SK-N-SH (cell line): Measurements from ENCODE around the gene CAPN9. TPM values are rescaled to one million over a fixed set of nuclear protein-coding genes. Genes with fewer than 3 reads are reported as not detected.
A peak's percentile ranks its signal among the peaks of the same experiment; 100 is the strongest.

Experiments
- CTCF ChIA-PET: fragments of 300-600, 350-600 bp; formaldehyde crosslinking; extraction: SDS; loops from one replicate; lab custom pipeline; 2021; lab: Yijun Ruan, JAX
- POLR2A ChIA-PET: fragments of 350-600 bp; sonication (Branson Sonifier 250); formaldehyde crosslinking; extraction: SDS; loops from one replicate; lab custom pipeline; 2020; ENCODE audit warnings: antibody characterized with exemption, inconsistent platforms; lab: Yijun Ruan, JAX
- DNase-seq: peaks from one replicate; pipeline ENCODE4 v3.0.0; 2012
- H2AFZ ChIP-seq: fragments of 200-600 bp; sonication (generic); 2 replicates; pipeline ENCODE4 v1.8.1; 2016; ENCODE audit warnings: antibody characterized with exemption, mild to moderate bottlenecking, low read depth
- H3F3A ChIP-seq: fragments of 200-600 bp; sonication (generic); replicated peaks from 2 replicates; pipeline ENCODE3; 2016; ENCODE audit warnings: antibody characterized with exemption, mild to moderate bottlenecking; ENCODE audit not compliant: insufficient read depth
- H3K27ac ChIP-seq, 2 experiments: fragments of 200-500 bp in 1 of 2; fragments of 200-600 bp in 1 of 2; sonication (Bioruptor generic) in 1 of 2; sonication (generic), shearing (Covaris generic) in 1 of 2; 2 replicates each; pipeline versions ENCODE4 v1.5.1 to v1.6.1; 2014 to 2016; ENCODE audit warnings: low read depth in 2 of 2, inconsistent platforms in 1 of 2, low read length in 1 of 2, mild to moderate bottlenecking in 1 of 2, mixed read lengths in 1 of 2
- H3K27me3 ChIP-seq: fragments of 200-600 bp; sonication (generic), shearing (Covaris generic); 2 replicates; pipeline ENCODE4 v1.6.1; 2016; ENCODE audit warnings: mixed run types; ENCODE audit not compliant: insufficient read depth
- H3K36me3 ChIP-seq, 2 experiments: fragments of 200-500 bp in 1 of 2; fragments of 200-600 bp in 1 of 2; sonication (Bioruptor generic) in 1 of 2; sonication (generic) in 1 of 2; replicated peaks in 1 of 2; 2 replicates each; pipeline versions ENCODE3 to v1.5.1; 2014 to 2016; ENCODE audit warnings: low read length in 1 of 2, mild to moderate bottlenecking in 1 of 2; ENCODE audit not compliant: insufficient read depth in 2 of 2, control insufficient read depth in 1 of 2
- H3K4me1 ChIP-seq, 2 experiments: fragments of 200-500 bp in 1 of 2; fragments of 200-600 bp in 1 of 2; sonication (Bioruptor generic) in 1 of 2; sonication (generic), shearing (Covaris generic) in 1 of 2; 2 replicates each; pipeline versions ENCODE4 v1.5.1 to v1.6.1; 2014 to 2016; ENCODE audit warnings: low read depth in 1 of 2, low read length in 1 of 2, mixed run types in 1 of 2; ENCODE audit not compliant: insufficient read depth in 2 of 2, control insufficient read depth in 1 of 2
- H3K4me2 ChIP-seq: fragments of 200-600 bp; sonication (generic), shearing (Covaris generic); 2 replicates; pipeline ENCODE4 v1.6.1; 2017; ENCODE audit warnings: mixed run types
- H3K4me3 ChIP-seq, 2 experiments: fragments of 200-500 bp in 1 of 2; fragments of 200-600 bp in 1 of 2; sonication (Bioruptor generic) in 1 of 2; sonication (generic), shearing (Covaris generic) in 1 of 2; 2 replicates each; pipeline versions ENCODE4 v1.5.1 to v1.8.1; 2014 to 2016; ENCODE audit warnings: low read depth in 2 of 2, inconsistent platforms in 1 of 2, low read length in 1 of 2, mild to moderate bottlenecking in 1 of 2, mixed read lengths in 1 of 2, moderate library complexity in 1 of 2
- H3K79me2 ChIP-seq: fragments of 200-600 bp; sonication (generic); 2 replicates; pipeline ENCODE4 v1.8.1; 2017; ENCODE audit warnings: mild to moderate bottlenecking; ENCODE audit not compliant: insufficient read depth
- H3K9ac ChIP-seq: fragments of 200-600 bp; sonication (generic); 2 replicates; pipeline ENCODE4 v1.6.1; 2017; ENCODE audit warnings: mixed run types
- H3K9me2 ChIP-seq: fragments of 200-600 bp; sonication (generic); 2 replicates; pipeline ENCODE4 v1.6.1; 2017; ENCODE audit warnings: mixed run types
- H3K9me3 ChIP-seq: fragments of 200-600 bp; sonication (generic); 2 replicates; pipeline ENCODE4 v1.6.1; 2017; ENCODE audit warnings: mixed run types, mild to moderate bottlenecking, moderate library complexity
- H4K20me1 ChIP-seq: fragments of 200-600 bp; sonication (generic); 2 replicates; pipeline ENCODE4 v1.6.1; 2017; ENCODE audit warnings: mild to moderate bottlenecking, mixed run types; ENCODE audit not compliant: insufficient read depth
- CHD2 ChIP-seq: fragments of 150-350 bp; IDR thresholded peaks from 2 replicates; pipeline ENCODE4 v1.6.1; 2018; ENCODE audit warnings: low read length; ENCODE audit not compliant: partially characterized antibody
- GABPA ChIP-seq: IDR thresholded peaks from 2 replicates; pipeline ENCODE4 v1.4.0; 2012; ENCODE audit warnings: low read depth, mild to moderate bottlenecking
- GATA2 ChIP-seq: sonication (generic); formaldehyde crosslinking; IDR thresholded peaks from 2 replicates; pipeline ENCODE4 v1.5.0; 2020; ENCODE audit warnings: mild to moderate bottlenecking, missing genetic modification reagents
- JUND ChIP-seq: IDR thresholded peaks from 2 replicates; pipeline ENCODE4 v1.4.0; 2012
- RXRA ChIP-seq: IDR thresholded peaks from 2 replicates; pipeline ENCODE4 v1.4.0; 2012; ENCODE audit warnings: low read depth, mild to moderate bottlenecking, borderline replicate concordance
- SIN3A ChIP-seq: IDR thresholded peaks from 2 replicates; pipeline ENCODE4 v1.6.1; 2012; ENCODE audit warnings: low read depth, mild to moderate bottlenecking, low read length, moderate library complexity, borderline replicate concordance
- TEAD4 ChIP-seq: IDR thresholded peaks from 2 replicates; pipeline ENCODE4 v1.4.0; 2012; ENCODE audit warnings: mild to moderate bottlenecking, borderline replicate concordance; ENCODE audit not compliant: insufficient read depth
- YY1 ChIP-seq: IDR thresholded peaks from 2 replicates; pipeline ENCODE4 v1.4.0; 2012; ENCODE audit warnings: low read depth, mild to moderate bottlenecking
- WGBS: methylation state at CpG from one replicate; pipeline ENCODE4 v1.1.6; 2017; ENCODE audit warnings: low lambda C conversion rate; 5-methylcytosine and 5-hydroxymethylcytosine counted together
- polyA plus RNA-seq, 3 experiments: library from polyadenylated mRNA; depleted of rRNA; stranded (reverse); fragments of >200 nt; gene quantifications; 2 replicates each; pipeline ENCODE4 v1.2.3, GENCODE V29; 2012
- TF ChIP-seq, protein P1 (sequence below): IDR thresholded peaks from 2 replicates; pipeline ENCODE4 v1.4.0; 2012; ENCODE audit warnings: low read depth, borderline replicate concordance
- TF ChIP-seq, protein P2 (sequence below): fragments of 150-350 bp; IDR thresholded peaks from 2 replicates; pipeline ENCODE4 v1.6.1; 2016; ENCODE audit warnings: mild to moderate bottlenecking, low read depth, low read length
- TF ChIP-seq, protein P3 (sequence below): IDR thresholded peaks from 2 replicates; pipeline ENCODE4; 2012
- TF ChIP-seq, protein P4 (sequence below): fragments of 200-600 bp; sonication (generic); IDR thresholded peaks from 2 replicates; pipeline ENCODE4 v1.6.1; 2017; ENCODE audit warnings: antibody characterized with exemption, mild to moderate bottlenecking, moderate library complexity
- TF ChIP-seq, protein P5 (sequence below): IDR thresholded peaks from 2 replicates; pipeline ENCODE4 v1.6.1; 2012; ENCODE audit warnings: mild to moderate bottlenecking, low read depth, low read length, moderate library complexity

The CAPN9 gene
- polyA plus RNA-seq, 1 of the 3 experiments (the other 2 are of a cell fraction), result not detected

DNA sequence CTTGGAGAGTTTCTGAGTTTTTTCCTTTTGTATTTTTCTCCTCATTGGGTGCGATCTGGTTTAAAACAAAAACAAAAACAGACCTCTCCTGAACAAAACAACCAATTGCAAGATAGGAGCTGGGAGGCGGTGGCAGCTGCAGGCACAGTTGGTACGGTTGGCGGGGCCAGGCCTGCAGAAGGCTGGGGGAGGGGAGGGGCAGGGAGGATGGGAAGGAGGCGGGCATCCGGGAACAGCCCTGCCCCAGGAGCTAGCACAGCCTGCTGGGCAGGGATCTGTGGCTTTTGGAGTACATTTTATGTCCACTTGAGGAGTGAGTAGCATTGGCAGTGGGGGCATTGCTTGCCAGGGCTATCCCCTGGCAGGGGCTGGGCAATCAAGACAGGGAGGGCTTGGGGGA, 5.2 kb downstream of the CAPN9 start:
- H3K9ac ChIP-seq, result no peak overlapping the region
- H3K4me1 ChIP-seq, result peaks cover 0 to 9% of the 10 kb centered on the region in 2 experiments; a peak in 1 of 4 replicates
- H3K9me3 ChIP-seq, result no peaks in the 10 kb centered on the region
- no peak overlapping the region for H3K4me3 ChIP-seq
- no peaks in the 10 kb centered on the region for H3K9me2 ChIP-seq
- no peak overlapping the region for H3K27ac ChIP-seq
- no peak overlapping the region for H2AFZ ChIP-seq
- H4K20me1 ChIP-seq, result no peaks in the 10 kb centered on the region
- H3F3A ChIP-seq, result no peaks in the 10 kb centered on the region
- ChIA-PET POLR2A (interaction anchor here (0.7 kb wide), 1 partner anchor 116 kb away, joined by 3 read pairs; the partner anchor contains the start of gene C1orf198), CTCF (interaction anchor here (0.8 to 2.0 kb wide), 5 partner anchors 8 to 69 kb away, joined by 3 to 8 read pairs (median 4); no protein-coding TSS in a partner anchor)
- no peaks in the 10 kb centered on the region for H3K27me3 ChIP-seq
- H3K79me2 ChIP-seq, result no peaks in the 10 kb centered on the region
- no peaks in the 10 kb centered on the region for H3K36me3 ChIP-seq
- no peak overlapping the region for H3K4me2 ChIP-seq
- DNase-seq, result peak; percentile 66
- WGBS, result 80% methylated on average over 6 of the region's 6 CpGs
- TF ChIP-seq, protein P1, sequence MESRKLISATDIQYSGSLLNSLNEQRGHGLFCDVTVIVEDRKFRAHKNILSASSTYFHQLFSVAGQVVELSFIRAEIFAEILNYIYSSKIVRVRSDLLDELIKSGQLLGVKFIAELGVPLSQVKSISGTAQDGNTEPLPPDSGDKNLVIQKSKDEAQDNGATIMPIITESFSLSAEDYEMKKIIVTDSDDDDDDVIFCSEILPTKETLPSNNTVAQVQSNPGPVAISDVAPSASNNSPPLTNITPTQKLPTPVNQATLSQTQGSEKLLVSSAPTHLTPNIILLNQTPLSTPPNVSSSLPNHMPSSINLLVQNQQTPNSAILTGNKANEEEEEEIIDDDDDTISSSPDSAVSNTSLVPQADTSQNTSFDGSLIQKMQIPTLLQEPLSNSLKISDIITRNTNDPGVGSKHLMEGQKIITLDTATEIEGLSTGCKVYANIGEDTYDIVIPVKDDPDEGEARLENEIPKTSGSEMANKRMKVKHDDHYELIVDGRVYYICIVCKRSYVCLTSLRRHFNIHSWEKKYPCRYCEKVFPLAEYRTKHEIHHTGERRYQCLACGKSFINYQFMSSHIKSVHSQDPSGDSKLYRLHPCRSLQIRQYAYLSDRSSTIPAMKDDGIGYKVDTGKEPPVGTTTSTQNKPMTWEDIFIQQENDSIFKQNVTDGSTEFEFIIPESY, result no peak
- peak; percentile 11 for TF ChIP-seq CHD2
- TF ChIP-seq, all 33 proteins: peak for 1

DNA sequence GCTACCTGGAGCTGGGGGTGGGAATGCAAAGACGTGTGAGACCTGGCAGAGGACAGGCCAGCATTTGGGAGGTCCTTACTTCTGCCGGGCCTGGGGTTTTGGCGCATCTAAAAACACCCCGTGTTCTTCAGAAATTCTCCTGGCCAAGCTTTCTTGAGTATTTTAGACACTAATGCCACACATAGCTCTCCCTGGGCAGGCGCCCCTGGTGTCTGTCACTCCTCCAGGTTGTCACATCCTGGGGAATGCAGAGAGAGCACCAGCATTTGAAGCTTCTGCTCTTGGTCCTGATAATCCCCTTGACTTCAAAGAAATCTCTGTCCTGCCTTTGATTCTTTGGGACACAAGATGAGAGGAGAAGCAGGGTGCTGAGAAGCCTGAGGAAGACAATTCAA, 6.0 kb downstream of the CAPN9 start:
- Histone ChIP-seq H3K27me3 (no peaks in the 10 kb centered on the region), H3K9me2 (no peaks in the 10 kb centered on the region), H3K9me3 (no peaks in the 10 kb centered on the region), H3K9ac (no peak overlapping the region), H3K4me3 (no peak overlapping the region), H3K36me3 (no peaks in the 10 kb centered on the region), H3K27ac (no peak overlapping the region), H3K79me2 (no peaks in the 10 kb centered on the region), H3K4me2 (no peak overlapping the region), H3F3A (no peaks in the 10 kb centered on the region), H4K20me1 (no peaks in the 10 kb centered on the region), H2AFZ (no peak overlapping the region), H3K4me1 (peaks cover 0 to 14% of the 10 kb centered on the region in 2 experiments; a peak in 1 of 4 replicates)
- POLR2A ChIA-PET, result interaction anchor here (0.7 kb wide), 1 partner anchor 115 kb away, joined by 3 read pairs; the partner anchor contains the start of gene C1orf198
- CTCF ChIA-PET, result interaction anchor here (0.6 to 2.0 kb wide), 5 partner anchors 9 to 226 kb away, joined by 3 to 8 read pairs (median 4); no protein-coding TSS in a partner anchor
- no peak for DNase-seq
- 77% methylated on average over 3 of the region's 5 CpGs for WGBS
- TF ChIP-seq, protein P1, result no peak
- TF ChIP-seq SIN3A (no peak), GABPA (no peak), YY1 (no peak), GATA2 (CRISPR knock-in tag) (no peak), TEAD4 (no peak), JUND (no peak), RXRA (no peak)
- TF ChIP-seq, protein P2, sequence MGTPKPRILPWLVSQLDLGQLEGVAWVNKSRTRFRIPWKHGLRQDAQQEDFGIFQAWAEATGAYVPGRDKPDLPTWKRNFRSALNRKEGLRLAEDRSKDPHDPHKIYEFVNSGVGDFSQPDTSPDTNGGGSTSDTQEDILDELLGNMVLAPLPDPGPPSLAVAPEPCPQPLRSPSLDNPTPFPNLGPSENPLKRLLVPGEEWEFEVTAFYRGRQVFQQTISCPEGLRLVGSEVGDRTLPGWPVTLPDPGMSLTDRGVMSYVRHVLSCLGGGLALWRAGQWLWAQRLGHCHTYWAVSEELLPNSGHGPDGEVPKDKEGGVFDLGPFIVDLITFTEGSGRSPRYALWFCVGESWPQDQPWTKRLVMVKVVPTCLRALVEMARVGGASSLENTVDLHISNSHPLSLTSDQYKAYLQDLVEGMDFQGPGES, result no peak
- TF ChIP-seq, protein P3, sequence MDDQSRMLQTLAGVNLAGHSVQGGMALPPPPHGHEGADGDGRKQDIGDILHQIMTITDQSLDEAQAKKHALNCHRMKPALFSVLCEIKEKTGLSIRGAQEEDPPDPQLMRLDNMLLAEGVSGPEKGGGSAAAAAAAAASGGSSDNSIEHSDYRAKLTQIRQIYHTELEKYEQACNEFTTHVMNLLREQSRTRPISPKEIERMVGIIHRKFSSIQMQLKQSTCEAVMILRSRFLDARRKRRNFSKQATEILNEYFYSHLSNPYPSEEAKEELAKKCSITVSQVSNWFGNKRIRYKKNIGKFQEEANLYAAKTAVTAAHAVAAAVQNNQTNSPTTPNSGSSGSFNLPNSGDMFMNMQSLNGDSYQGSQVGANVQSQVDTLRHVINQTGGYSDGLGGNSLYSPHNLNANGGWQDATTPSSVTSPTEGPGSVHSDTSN, result no peak
- TF ChIP-seq, protein P4, sequence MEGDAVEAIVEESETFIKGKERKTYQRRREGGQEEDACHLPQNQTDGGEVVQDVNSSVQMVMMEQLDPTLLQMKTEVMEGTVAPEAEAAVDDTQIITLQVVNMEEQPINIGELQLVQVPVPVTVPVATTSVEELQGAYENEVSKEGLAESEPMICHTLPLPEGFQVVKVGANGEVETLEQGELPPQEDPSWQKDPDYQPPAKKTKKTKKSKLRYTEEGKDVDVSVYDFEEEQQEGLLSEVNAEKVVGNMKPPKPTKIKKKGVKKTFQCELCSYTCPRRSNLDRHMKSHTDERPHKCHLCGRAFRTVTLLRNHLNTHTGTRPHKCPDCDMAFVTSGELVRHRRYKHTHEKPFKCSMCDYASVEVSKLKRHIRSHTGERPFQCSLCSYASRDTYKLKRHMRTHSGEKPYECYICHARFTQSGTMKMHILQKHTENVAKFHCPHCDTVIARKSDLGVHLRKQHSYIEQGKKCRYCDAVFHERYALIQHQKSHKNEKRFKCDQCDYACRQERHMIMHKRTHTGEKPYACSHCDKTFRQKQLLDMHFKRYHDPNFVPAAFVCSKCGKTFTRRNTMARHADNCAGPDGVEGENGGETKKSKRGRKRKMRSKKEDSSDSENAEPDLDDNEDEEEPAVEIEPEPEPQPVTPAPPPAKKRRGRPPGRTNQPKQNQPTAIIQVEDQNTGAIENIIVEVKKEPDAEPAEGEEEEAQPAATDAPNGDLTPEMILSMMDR, result no peak
- TF ChIP-seq, protein P5, sequence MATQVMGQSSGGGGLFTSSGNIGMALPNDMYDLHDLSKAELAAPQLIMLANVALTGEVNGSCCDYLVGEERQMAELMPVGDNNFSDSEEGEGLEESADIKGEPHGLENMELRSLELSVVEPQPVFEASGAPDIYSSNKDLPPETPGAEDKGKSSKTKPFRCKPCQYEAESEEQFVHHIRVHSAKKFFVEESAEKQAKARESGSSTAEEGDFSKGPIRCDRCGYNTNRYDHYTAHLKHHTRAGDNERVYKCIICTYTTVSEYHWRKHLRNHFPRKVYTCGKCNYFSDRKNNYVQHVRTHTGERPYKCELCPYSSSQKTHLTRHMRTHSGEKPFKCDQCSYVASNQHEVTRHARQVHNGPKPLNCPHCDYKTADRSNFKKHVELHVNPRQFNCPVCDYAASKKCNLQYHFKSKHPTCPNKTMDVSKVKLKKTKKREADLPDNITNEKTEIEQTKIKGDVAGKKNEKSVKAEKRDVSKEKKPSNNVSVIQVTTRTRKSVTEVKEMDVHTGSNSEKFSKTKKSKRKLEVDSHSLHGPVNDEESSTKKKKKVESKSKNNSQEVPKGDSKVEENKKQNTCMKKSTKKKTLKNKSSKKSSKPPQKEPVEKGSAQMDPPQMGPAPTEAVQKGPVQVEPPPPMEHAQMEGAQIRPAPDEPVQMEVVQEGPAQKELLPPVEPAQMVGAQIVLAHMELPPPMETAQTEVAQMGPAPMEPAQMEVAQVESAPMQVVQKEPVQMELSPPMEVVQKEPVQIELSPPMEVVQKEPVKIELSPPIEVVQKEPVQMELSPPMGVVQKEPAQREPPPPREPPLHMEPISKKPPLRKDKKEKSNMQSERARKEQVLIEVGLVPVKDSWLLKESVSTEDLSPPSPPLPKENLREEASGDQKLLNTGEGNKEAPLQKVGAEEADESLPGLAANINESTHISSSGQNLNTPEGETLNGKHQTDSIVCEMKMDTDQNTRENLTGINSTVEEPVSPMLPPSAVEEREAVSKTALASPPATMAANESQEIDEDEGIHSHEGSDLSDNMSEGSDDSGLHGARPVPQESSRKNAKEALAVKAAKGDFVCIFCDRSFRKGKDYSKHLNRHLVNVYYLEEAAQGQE, result no peak
